WTC11 (cell line): ENCODE measurements around the gene HS2ST1. TPM values are rescaled to one million over a fixed set of nuclear protein-coding genes. Genes with fewer than 3 reads are reported as not detected.

ENCODE experiments used
- ATAC-seq: fragments of 200-7000 bp; cut with Tn5 transposase; 2 replicates; pipeline ENCODE4 v1.10.0; 2021; ENCODE audit warnings: mild to moderate bottlenecking, moderate library complexity
- CTCF ChIA-PET: fragments of 300-600 bp; sonication (Branson Sonifier 250); formaldehyde crosslinking; loops from one replicate; lab custom pipeline; 2021; ENCODE audit warnings: antibody characterized with exemption; lab: Charles Lee
- POLR2A ChIA-PET: fragments of 350-600 bp; sonication (Branson Sonifier 250); formaldehyde crosslinking; loops from one replicate; lab custom pipeline; 2021; ENCODE audit warnings: antibody characterized with exemption; lab: Charles Lee
- DNase-seq: peaks from one replicate; pipeline ENCODE4 v3.0.0; 2021; ENCODE audit warnings: low spot score
- H3K27ac Mint-ChIP-seq: 2 replicates; pipeline ENCODE4 v1.8.0; 2021; ENCODE audit warnings: mixed read lengths
- H3K27me3 Mint-ChIP-seq: 2 replicates; pipeline ENCODE4 v1.8.0; 2021; ENCODE audit warnings: low read depth, mild to moderate bottlenecking, moderate library complexity, mixed read lengths
- H3K36me3 Mint-ChIP-seq: 2 replicates; pipeline ENCODE4 v1.8.0; 2021; ENCODE audit warnings: mixed read lengths
- H3K4me1 Mint-ChIP-seq: 2 replicates; pipeline ENCODE4 v1.8.0; 2022; ENCODE audit warnings: mixed read lengths
- H3K4me3 Mint-ChIP-seq: 2 replicates; pipeline ENCODE4 v1.8.0; 2021; ENCODE audit warnings: mild to moderate bottlenecking, moderate library complexity, mixed read lengths
- H3K9me3 Mint-ChIP-seq: 2 replicates; pipeline ENCODE4 v1.8.0; 2021; ENCODE audit warnings: mixed read lengths
- ATF1 ChIP-seq: sonication (generic); formaldehyde crosslinking; IDR thresholded peaks from 2 replicates; pipeline ENCODE4 v1.8.1; 2023; ENCODE audit warnings: mild to moderate bottlenecking, moderate library complexity, missing genetic modification reagents
- FOXP4 ChIP-seq: sonication (generic); formaldehyde crosslinking; IDR thresholded peaks from 2 replicates; pipeline ENCODE4 v1.8.0; 2022; ENCODE audit warnings: mild to moderate bottlenecking, missing genetic modification reagents
- GABPB1 ChIP-seq: sonication (generic); formaldehyde crosslinking; IDR thresholded peaks from 2 replicates; pipeline ENCODE4 v1.8.1; 2023; ENCODE audit warnings: mild to moderate bottlenecking, missing genetic modification reagents
- MYBL2 ChIP-seq: sonication (generic); formaldehyde crosslinking; IDR thresholded peaks from 2 replicates; pipeline ENCODE4 v1.8.1; 2023; ENCODE audit warnings: mild to moderate bottlenecking, moderate library complexity, missing genetic modification reagents
- NR2C2 ChIP-seq: sonication (generic); formaldehyde crosslinking; IDR thresholded peaks from 2 replicates; pipeline ENCODE4 v1.8.0; 2022; ENCODE audit warnings: mild to moderate bottlenecking, missing genetic modification reagents
- RELA ChIP-seq: sonication (generic); formaldehyde crosslinking; IDR thresholded peaks from 2 replicates; pipeline ENCODE4 v1.8.1; 2022; ENCODE audit warnings: missing genetic modification reagents, mild to moderate bottlenecking, borderline replicate concordance
- SMAD3 ChIP-seq: sonication (generic); formaldehyde crosslinking; IDR thresholded peaks from 2 replicates; pipeline ENCODE4 v1.8.0; 2022; ENCODE audit warnings: missing genetic modification reagents, mild to moderate bottlenecking, borderline replicate concordance
- STAT6 ChIP-seq: sonication (generic); formaldehyde crosslinking; conservative IDR thresholded peaks from 2 replicates; pipeline ENCODE4 v1.8.1; 2023; ENCODE audit warnings: mild to moderate bottlenecking, low read depth, missing genetic modification reagents, moderate library complexity
- ZNF281 ChIP-seq: sonication (generic); formaldehyde crosslinking; IDR thresholded peaks from 2 replicates; pipeline ENCODE4 v1.8.0; 2023; ENCODE audit warnings: mild to moderate bottlenecking, missing genetic modification reagents
- ZNF317 ChIP-seq: sonication (generic); formaldehyde crosslinking; IDR thresholded peaks from 2 replicates; pipeline ENCODE4 v1.8.1; 2023; ENCODE audit warnings: low read depth, mild to moderate bottlenecking, moderate library complexity, missing genetic modification reagents, borderline replicate concordance
- ZNF396 ChIP-seq: fragments of 250-450 bp; sonication (Bioruptor Pico); IDR thresholded peaks from 2 replicates; pipeline ENCODE4 v1.8.0; 2021; ENCODE audit warnings: mild to moderate bottlenecking, moderate library complexity, borderline replicate concordance
- total RNA-seq: library from RNA; stranded (reverse); gene quantifications from 3 replicates; pipeline ENCODE4 v1.2.3, GENCODE V29; 2021
- TF ChIP-seq, protein P1 (sequence below): sonication (generic); formaldehyde crosslinking; IDR thresholded peaks from 2 replicates; pipeline ENCODE4 v1.8.0; 2022; ENCODE audit warnings: mild to moderate bottlenecking, missing genetic modification reagents
- TF ChIP-seq, protein P2 (sequence below): sonication (generic); formaldehyde crosslinking; IDR thresholded peaks from 2 replicates; pipeline ENCODE4 v1.8.1; 2022; ENCODE audit warnings: missing genetic modification reagents, borderline replicate concordance
- TF ChIP-seq, protein P3 (sequence below): fragments of 250-450 bp; sonication (Bioruptor Pico); IDR thresholded peaks from 2 replicates; pipeline ENCODE4 v1.9.0; 2021; ENCODE audit warnings: mild to moderate bottlenecking
- TF ChIP-seq, protein P4 (sequence below): sonication (generic); formaldehyde crosslinking; IDR thresholded peaks from 2 replicates; pipeline ENCODE4 v1.8.0; 2023; ENCODE audit warnings: missing genetic modification reagents
- TF ChIP-seq, protein P5 (sequence below): fragments of 250-450 bp; sonication (Bioruptor Pico); IDR thresholded peaks from 2 replicates; pipeline ENCODE4 v2.1.2; 2022; ENCODE audit warnings: mild to moderate bottlenecking, moderate library complexity

HS2ST1 gene
- total RNA-seq, 1 experiment from 2014 or later: 24.7 TPM

- Mint-ChIP-seq H3K9me3 (no peaks in the 10 kb centered on the region), H3K4me1 (peaks cover 32% of the 10 kb centered on the region), H3K27ac (no peak overlapping the region), H3K36me3 (peaks cover 24% of the 10 kb centered on the region), H3K27me3 (no peaks in the 10 kb centered on the region)
- TF ChIP-seq STAT6 (CRISPR knock-in tag): no peak
- no peak for TF ChIP-seq SMAD3 (CRISPR knock-in tag)
- TF ChIP-seq, protein P1, sequence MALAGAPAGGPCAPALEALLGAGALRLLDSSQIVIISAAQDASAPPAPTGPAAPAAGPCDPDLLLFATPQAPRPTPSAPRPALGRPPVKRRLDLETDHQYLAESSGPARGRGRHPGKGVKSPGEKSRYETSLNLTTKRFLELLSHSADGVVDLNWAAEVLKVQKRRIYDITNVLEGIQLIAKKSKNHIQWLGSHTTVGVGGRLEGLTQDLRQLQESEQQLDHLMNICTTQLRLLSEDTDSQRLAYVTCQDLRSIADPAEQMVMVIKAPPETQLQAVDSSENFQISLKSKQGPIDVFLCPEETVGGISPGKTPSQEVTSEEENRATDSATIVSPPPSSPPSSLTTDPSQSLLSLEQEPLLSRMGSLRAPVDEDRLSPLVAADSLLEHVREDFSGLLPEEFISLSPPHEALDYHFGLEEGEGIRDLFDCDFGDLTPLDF (CRISPR knock-in tag): no peak
- no peak for TF ChIP-seq ZNF317 (CRISPR knock-in tag)
- no peak for TF ChIP-seq MYBL2
- no peak for TF ChIP-seq RELA (CRISPR knock-in tag)
- TF ChIP-seq ATF1 (CRISPR knock-in tag): no peak
- TF ChIP-seq GABPB1 (CRISPR knock-in tag): no peak
- no peak for TF ChIP-seq NR2C2 (CRISPR knock-in tag)
- TF ChIP-seq, protein P2, sequence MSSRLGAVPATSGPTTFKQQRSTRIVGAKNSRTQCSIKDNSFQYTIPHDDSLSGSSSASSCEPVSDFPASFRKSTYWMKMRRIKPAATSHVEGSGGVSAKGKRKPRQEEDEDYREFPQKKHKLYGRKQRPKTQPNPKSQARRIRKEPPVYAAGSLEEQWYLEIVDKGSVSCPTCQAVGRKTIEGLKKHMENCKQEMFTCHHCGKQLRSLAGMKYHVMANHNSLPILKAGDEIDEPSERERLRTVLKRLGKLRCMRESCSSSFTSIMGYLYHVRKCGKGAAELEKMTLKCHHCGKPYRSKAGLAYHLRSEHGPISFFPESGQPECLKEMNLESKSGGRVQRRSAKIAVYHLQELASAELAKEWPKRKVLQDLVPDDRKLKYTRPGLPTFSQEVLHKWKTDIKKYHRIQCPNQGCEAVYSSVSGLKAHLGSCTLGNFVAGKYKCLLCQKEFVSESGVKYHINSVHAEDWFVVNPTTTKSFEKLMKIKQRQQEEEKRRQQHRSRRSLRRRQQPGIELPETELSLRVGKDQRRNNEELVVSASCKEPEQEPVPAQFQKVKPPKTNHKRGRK: no peak
- no peak for TF ChIP-seq FOXP4
- TF ChIP-seq ZNF281 (CRISPR knock-in tag): no peak
- TF ChIP-seq, protein P3, sequence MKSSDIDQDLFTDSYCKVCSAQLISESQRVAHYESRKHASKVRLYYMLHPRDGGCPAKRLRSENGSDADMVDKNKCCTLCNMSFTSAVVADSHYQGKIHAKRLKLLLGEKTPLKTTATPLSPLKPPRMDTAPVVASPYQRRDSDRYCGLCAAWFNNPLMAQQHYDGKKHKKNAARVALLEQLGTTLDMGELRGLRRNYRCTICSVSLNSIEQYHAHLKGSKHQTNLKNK (CRISPR knock-in tag): no peak
- no peak for TF ChIP-seq ZNF396 (CRISPR knock-in tag)
- TF ChIP-seq, protein P4, sequence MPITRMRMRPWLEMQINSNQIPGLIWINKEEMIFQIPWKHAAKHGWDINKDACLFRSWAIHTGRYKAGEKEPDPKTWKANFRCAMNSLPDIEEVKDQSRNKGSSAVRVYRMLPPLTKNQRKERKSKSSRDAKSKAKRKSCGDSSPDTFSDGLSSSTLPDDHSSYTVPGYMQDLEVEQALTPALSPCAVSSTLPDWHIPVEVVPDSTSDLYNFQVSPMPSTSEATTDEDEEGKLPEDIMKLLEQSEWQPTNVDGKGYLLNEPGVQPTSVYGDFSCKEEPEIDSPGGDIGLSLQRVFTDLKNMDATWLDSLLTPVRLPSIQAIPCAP (CRISPR knock-in tag): no peak
- TF ChIP-seq, protein P5, sequence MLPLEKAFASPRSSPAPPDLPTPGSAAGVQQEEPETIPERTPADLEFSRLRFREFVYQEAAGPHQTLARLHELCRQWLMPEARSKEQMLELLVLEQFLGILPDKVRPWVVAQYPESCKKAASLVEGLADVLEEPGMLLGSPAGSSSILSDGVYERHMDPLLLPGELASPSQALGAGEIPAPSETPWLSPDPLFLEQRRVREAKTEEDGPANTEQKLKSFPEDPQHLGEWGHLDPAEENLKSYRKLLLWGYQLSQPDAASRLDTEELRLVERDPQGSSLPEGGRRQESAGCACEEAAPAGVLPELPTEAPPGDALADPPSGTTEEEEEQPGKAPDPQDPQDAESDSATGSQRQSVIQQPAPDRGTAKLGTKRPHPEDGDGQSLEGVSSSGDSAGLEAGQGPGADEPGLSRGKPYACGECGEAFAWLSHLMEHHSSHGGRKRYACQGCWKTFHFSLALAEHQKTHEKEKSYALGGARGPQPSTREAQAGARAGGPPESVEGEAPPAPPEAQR (CRISPR knock-in tag): no peak
- TF ChIP-seq, all 79 proteins: peak for 0
- DNase-seq (no peak), ATAC-seq (no peak)
- ChIA-PET CTCF (interaction anchor here (1.1 to 2.1 kb wide), 4 partner anchors 16 to 209 kb away, joined by 3 to 10 read pairs (median 6); partner anchors contain the start of gene SH3GLB1), POLR2A (interaction anchor here (1.2 to 2.9 kb wide), 3 partner anchors 9 to 52 kb away, joined by 5 to 30 read pairs (median 6); no protein-coding TSS in a partner anchor)
- H3K4me3 Mint-ChIP-seq: no peak overlapping the region
Measured at GRCh38 chr1:86913399-86913895, 988 bp upstream of the HS2ST1 start.
